Activated CD8-positive, alpha-beta memory T cell treated with anti-CD3 and anti-CD28 coated beads, Interleukin-2, amount 50 U/mL, for 24 hours (primary cell): ENCODE data around the gene BICDL1.
A peak's percentile ranks its signal among the peaks of the same experiment; 100 is the strongest.
"Not testable (repeated sequence)": the region's sequence is repeated elsewhere in the genome, so short reads cannot be mapped to it uniquely, and the experiment has no call there.

ENCODE experiments used
- DNase-seq: peaks from one replicate; pipeline ENCODE4 v3.0.0-alpha.2; 2020; ENCODE audit errors: extremely low read depth

Gene BICDL1

GRCh38 chr12:120006258-120006975 is 17.4 kb downstream of the BICDL1 start:
- no peak for DNase-seq

- DNase-seq: peak; percentile 31
Measured at GRCh38 chr12:120007272-120007671, 18.2 kb downstream of the BICDL1 start.

- no peak for DNase-seq
Measured at GRCh38 chr12:120010661-120011230, 21.7 kb downstream of the BICDL1 start.

GRCh38 chr12:120012067-120012621 is 23.1 kb downstream of the BICDL1 start:
- DNase-seq: peak; percentile 66

- peak; percentile 28 for DNase-seq
Measured at GRCh38 chr12:120013659-120014380, 24.8 kb downstream of the BICDL1 start.

- DNase-seq: not testable (repeated sequence)
Measured at GRCh38 chr12:120014381-120014735, 25.3 kb downstream of the BICDL1 start.

- DNase-seq: peak; percentile 31
Measured at GRCh38 chr12:120015313-120015712, 26.3 kb downstream of the BICDL1 start.

GRCh38 chr12:120016199-120016598 is 27.2 kb downstream of the BICDL1 start:
- DNase-seq: not testable (repeated sequence)

GRCh38 chr12:120019197-120019596 is 30.2 kb downstream of the BICDL1 start:
- no peak for DNase-seq

GRCh38 chr12:120019938-120020337 is 30.9 kb downstream of the BICDL1 start:
- no peak for DNase-seq

- no peak for DNase-seq
Measured at GRCh38 chr12:120024193-120024592, 35.2 kb downstream of the BICDL1 start.

GRCh38 chr12:120025640-120026039 is 36.6 kb downstream of the BICDL1 start:
- DNase-seq: no peak

GRCh38 chr12:120032242-120032641 is 43.2 kb downstream of the BICDL1 start:
- no peak for DNase-seq

GRCh38 chr12:120037851-120038250 is 48.8 kb downstream of the BICDL1 start:
- DNase-seq: no peak

GRCh38 chr12:120039711-120040110 is 50.7 kb downstream of the BICDL1 start:
- DNase-seq: no peak

GRCh38 chr12:120041386-120042231 is 52.6 kb downstream of the BICDL1 start:
- no peak for DNase-seq

GRCh38 chr12:120045367-120045766 is 56.3 kb downstream of the BICDL1 start:
- DNase-seq: not testable (repeated sequence)

GRCh38 chr12:120047072-120047471 is 58.0 kb downstream of the BICDL1 start:
- DNase-seq: no peak

GRCh38 chr12:120048263-120048662 is 59.2 kb downstream of the BICDL1 start:
- no peak for DNase-seq

GRCh38 chr12:120049426-120049825 is 60.4 kb downstream of the BICDL1 start:
- DNase-seq: no peak

GRCh38 chr12:120051535-120051934 is 62.5 kb downstream of the BICDL1 start:
- DNase-seq: no peak

GRCh38 chr12:120054293-120054692 is 65.3 kb downstream of the BICDL1 start:
- DNase-seq: no peak
